Muscle of arm (tissue), 12 donors: ENCODE measurements around the gene PMPCA. TPM values are rescaled to one million over a fixed set of nuclear protein-coding genes. Genes with fewer than 3 reads are reported as not detected.

Source experiments
- DNase-seq: peaks from one replicate; pipeline ENCODE4 v3.0.0-alpha.2; 2013
- polyA plus RNA-seq, 12 donors: library from polyadenylated mRNA; unstranded; fragments of 120-200 nt; gene quantifications; one replicate each; pipeline ENCODE4 v1.2.1, GENCODE V29; 2013; ENCODE audit not compliant: insufficient read length in 12 of 12

Gene PMPCA
- polyA plus RNA-seq, 12 donors = 27.6 to 43.2 (median 37.4) TPM; not detected in 1

DNA sequence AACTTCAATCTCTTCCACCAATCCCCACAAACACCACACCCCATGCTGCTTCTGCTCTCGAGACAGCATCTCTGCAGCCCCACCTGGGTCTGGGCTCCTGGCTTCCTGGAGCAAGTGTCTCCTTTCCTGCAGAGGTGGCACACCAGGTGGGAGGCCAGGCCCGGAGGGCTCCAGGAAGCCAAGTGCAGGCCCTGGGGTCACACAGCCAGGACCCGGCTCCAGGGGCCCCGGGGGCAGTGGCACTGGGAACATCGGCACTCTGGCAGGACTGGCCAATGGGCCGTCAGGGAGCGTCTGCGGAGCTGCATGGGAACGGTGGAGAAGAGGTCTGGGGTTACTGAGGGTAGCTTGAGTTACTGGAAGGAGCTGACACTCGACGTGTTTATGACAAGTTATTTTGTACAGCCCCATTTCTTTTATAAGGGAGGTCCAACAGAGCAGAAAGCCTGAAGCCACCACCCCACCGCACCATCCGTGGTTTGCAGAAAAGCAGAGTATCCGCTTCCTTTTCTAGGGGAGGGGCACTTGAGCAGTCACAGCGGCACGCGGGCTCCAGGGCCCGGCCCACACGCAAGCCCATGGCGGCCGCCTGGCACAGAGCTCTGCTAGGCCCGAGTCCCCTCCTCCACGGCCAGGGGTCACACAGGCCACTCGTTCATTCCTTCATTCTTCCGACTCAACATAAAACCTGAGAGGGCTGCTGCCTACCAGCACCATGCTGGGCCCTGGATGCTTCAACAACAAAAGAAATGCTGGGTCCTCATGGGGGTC is 43.8 kb downstream of the PMPCA start:
- no peak for DNase-seq

DNA sequence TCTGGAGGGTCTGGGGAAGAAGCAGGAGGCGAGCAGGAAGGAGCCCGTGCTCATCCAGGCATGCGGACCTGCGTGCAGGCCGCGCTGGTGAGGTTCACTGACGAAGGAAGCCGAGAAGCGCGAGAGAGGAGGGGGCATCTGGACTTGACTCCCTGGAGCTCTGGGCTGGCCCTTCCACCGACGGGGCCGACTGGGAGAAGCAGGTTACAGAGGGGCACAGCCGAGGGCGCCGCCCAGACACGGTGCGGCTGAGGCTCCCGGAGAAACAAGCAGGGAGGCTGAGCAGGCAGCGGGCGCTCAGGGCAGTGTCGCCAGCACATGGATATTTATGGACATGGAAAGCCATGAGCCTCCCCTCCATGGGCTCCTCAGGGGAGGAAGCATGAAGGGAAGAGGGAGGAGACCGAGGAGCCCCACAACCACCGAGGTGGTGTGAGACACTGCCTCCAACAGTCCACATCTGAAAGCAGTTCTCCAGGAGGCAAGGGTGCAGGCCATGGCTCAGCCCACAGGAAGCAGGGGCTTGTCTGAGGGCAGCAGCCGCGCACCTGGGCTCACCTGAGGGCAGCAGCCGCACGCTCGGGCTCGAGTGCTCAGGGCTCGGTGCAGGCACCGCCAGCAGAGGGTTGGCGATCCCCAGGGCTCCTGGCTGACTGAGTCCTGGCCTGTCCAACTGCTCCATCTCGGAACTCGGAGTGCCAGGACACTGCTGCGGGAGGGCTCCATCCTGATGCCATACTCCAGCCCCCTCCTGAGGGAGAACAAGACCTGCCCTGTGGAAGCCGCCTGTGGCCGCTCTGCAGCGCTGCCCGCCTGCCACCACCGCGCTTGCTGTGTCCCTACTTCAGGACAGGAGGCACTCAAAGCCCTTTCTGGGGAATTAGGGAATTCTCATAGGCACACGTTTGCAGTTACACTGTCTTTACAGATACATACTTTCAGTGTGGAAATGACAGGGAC is 44.9 kb downstream of the PMPCA start:
- DNase-seq = no peak

DNA sequence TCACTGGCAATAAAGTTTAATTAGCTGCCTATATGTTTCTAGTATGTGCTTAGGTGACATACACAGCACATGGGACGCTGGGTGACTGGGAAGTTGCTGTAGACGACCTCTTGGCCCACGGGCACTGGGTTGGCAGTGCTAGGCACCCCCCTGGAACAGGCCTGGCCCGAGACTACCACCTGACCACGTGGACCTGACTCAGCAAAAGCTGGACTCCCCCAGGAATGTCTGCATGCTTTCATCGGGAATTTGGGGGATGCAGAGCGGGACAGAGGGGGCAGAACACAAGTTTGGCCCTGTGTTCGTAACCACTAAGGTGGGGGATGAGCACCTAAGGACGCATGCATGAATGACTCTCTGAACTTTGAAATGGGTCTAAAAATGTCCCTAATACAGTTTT is 45.8 kb downstream of the PMPCA start:
- DNase-seq = no peak

DNA sequence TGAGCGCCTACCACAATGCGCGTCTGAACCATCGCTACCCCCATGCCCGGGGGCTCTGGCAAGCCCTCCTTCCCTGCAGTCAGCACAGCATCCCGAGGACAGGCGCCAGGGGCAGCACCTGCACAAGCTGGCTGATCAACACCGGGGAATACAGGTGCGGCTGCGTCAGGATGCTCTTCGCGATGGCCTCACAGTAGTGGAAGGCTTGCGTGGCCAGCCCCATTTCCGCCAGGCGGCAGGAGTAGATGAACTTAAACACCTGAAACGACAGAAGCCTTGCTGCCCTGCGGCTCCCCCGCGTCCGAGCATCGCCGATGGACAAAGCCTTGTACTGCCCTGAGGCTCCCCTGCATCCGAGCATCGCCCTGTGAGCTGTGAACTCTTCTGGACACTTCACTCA is 46.9 kb downstream of the PMPCA start:
- DNase-seq = no peak

DNA sequence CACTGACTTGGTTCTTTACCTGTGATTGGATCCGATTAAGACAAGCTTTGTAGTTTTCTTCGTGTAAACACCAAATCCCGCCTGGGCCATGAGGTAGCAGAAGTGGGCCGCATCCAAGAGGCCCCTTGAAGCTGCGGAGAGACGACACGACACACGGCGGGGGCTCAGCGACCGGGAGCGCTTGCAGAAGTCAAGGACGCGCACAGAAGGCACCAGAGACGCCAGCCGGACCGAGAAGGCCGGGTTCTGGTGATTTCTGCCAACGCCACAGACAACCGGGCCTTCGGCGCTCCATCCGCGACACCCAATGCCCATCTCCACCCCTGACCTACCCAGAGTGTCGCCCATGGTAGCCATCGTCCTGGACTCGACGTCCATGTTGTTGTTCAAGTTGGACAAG is 49.0 kb downstream of the PMPCA start:
- no peak for DNase-seq

DNA sequence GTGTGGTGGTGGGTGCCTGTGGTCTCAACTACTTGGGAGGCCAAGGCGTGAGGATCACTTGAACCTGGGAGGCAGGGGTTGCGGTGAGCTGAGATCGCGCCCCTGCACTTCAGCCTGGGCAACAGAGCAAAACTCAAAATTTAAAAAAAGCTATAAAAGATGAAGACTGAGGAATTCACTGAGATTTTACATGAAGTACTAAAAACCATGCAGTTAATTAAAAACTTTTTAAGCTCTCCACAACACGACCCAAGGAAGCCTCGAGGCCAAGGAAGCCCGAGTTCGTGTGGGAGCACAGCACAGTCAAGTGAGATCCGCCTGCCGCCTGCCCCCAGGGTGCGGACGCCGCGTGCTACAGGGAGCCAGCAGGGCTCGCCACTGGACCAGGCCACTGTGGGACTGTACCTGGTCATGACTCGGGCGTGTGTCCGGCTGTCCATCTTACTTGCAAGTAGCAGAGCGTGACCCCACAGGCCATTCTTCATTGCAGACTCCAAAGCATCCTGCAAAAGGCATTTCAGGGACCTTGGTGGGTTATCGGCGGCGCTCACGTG is 50.4 kb downstream of the PMPCA start:
- no peak for DNase-seq

DNA sequence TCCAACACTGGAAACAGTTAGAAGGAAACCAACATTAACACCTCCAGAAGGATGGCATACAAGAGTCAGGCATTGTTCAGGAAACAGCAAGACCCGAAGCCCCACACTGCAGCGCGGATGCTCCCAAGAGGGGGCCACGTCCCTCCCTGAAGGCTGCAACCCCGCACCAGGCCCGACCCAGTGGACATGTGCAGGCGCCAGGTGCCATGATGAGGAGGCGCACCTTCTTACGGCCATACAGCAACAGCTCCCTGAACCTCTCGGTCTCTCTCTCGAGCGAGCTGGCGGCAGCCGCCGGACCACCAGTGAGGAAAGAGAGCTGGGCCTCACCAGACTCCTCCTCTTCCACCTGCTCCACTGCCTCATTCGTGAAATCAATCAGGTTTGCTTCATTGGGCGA is 52.2 kb downstream of the PMPCA start:
- no peak for DNase-seq

DNA sequence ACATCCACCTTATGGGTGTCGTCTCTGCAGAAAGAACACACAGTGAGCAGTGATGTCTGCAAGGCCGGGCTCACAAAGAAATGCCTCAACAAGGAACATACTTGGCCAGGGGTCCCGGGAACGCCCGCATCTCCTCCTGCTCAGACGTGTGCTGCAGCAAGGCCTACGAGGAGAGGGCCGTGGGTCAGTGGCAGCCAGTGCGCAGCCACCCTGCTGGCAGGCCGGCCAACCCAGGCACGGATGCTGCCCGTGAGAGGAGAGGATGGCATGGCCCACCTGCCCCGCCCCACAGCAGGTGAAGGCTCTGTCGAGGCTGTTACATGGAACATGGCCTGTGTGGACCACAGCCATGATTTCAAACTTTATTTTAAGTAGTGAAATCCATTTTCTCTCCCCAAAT is 53.1 kb downstream of the PMPCA start:
- no peak for DNase-seq

DNA sequence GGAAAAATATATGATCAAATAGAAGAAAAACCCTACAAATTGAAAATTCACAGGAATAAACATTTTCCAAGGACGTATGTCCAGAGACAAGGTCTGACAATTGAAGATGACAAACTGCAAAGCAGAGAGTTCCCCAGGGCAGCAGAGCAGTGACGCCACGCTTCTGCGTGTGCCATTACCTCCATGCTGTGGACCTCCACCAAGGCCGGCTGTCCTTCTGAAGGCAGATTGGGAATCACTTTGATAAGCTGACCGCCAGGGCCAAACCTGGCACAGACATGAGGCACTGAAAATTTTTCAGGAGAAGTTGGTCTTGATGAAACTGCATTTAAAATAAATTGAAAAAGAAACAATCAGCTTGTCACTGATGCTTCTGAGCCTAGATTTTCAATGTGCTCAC is 53.8 kb downstream of the PMPCA start:
- no peak for DNase-seq

DNA sequence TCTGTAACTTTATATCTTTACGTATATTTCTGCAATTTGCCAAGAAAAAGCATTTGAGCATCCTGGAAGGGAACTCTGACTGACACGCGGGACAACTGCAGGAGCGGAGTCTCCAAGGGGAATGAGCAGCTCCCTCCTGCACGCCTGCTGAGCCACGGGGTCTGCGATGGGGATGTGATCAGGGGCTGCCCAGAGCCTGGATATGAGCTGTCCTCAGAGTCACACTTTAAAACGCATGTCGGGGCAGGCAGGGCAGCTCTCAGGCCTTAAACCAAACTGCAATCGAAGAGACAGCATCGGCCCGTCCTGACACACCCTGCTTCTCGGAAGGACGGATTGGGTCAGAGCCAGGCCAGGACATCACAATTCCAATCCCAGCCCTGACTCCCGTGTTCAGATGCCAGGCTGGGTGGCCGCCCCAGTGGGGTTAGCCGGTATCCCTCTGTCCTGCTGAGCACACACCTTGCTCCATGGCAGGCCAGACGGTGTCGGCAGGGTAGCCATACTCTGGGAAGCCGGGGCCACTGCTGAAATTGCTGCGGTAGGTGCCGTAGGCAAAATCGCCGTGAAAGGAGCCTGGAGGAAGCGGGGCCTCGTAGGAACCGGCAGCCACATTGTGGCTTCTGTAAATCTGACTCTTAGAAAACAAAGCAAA is 55.2 kb downstream of the PMPCA start:
- DNase-seq = no peak

DNA sequence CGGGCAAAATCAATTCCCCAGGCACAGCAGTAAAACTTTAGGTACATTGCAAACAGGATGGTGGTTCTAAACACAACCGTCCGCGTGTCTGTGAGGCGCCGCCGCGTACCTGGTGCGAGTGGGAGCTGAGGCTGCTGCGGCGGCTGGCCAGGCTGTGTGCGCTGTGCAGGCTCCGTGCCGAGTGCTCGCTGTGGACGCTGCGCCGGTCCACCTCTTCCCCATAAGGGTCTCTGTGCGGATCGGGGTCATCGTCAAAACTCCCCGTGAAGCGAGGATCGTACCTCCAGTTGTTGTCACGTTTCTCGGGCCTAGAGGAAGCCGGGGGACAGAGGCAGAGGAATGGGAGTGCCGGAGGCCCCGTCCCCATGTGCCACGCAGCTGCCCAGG is 55.7 kb downstream of the PMPCA start:
- DNase-seq = no peak

DNA sequence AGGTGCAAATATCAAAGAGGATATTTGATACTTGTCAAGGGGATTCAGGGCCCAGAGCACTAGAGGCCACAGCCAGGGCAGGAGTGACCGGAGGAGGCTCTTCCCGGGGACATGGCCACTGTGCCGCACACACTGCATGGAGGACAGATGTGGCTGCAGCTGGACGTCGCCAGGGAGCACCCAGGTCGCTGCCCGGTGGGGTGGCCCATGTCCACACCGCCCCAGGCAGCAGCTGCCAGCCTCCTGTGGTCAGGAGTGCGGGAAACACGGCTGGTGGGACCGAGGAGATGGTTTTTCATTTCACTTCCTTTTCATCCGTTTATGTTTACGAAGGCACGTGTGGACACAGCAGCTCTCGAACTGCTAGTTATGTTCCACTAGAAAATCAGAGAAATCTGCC is 57.3 kb downstream of the PMPCA start:
- no peak for DNase-seq

DNA sequence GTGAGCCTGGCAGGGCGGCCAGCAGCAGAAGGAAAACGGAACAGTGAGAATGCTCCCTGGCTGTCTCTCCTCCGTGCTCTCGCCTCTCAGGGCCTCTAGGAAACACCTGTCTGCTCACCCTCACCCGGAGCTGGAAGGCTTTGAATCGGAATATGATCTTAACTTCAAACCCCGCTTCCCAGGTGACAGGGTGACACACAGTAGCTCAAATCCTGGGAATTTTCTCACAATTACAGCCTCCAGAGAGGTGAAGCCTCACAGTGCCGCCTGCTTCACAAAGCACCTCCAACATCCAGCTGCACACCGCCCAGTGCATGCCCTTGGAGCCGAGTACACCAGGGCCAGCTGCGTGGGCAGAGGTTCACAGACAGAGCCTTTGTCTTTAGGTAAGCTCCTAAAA is 59.9 kb downstream of the PMPCA start:
- DNase-seq = no peak

DNA sequence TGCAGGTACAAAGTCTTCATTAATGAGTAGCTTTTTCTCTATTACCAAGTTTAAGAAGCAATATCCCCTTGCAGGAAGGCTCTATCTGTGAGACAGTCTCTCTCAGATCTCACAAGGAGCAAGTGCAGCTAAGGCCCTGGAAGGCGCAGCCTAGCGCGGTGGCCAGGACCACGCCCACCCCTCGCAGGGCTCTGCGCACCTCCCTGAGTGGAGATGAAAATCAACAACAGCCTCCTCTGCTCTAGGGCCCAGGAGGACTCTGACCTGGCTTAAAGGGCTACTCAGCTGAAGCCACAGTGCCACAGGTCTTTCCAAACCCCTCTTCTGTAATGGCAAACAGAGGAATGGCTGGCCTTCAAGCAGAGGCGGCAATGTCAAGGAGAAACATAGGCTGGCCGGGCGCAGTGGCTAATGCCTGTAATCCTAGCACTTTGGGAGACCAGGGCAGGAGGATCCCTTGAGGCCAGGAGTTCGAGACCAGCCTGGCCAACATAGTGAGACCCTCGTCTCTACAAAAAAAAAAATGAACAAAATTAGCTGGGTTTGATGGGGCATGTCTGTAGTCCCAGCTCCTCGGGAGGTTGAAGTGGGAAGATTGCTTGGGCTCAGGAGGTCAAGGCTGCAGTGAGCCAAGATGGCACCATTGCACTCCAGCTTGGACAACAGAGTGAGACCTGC is 60.5 kb downstream of the PMPCA start:
- DNase-seq = no peak

DNA sequence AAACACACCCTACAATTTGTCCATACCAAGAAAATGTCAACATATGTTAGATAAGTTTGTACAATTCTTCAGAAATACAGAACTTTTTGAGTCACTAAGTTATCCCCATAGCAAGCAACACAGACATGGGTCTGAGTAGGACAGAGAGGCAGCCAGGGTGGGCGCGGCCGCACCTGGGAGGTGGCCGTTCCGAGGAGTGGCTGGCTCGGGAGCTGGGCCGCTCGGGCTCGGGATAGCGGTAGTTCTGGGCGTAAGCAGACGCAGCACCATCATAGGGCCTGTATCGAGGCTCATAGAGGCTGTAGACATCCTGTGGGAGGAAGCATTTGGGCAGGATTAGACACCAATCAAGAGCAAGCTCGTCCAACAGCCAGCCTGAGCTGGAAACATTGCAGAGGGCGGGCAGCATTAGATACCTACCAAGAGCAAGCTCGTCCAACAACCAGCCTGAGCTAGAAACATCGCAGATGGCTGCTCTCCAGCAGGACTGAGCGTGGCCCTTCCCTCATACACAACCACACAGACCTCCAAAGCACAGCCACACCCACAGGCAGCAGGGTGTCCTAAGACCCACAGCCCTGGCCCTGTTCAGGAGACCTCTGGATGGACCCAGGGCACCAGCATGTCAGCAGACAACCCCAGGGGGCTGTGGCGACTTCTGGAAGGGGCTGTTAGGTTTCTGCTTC is 61.5 kb downstream of the PMPCA start:
- DNase-seq = no peak

DNA sequence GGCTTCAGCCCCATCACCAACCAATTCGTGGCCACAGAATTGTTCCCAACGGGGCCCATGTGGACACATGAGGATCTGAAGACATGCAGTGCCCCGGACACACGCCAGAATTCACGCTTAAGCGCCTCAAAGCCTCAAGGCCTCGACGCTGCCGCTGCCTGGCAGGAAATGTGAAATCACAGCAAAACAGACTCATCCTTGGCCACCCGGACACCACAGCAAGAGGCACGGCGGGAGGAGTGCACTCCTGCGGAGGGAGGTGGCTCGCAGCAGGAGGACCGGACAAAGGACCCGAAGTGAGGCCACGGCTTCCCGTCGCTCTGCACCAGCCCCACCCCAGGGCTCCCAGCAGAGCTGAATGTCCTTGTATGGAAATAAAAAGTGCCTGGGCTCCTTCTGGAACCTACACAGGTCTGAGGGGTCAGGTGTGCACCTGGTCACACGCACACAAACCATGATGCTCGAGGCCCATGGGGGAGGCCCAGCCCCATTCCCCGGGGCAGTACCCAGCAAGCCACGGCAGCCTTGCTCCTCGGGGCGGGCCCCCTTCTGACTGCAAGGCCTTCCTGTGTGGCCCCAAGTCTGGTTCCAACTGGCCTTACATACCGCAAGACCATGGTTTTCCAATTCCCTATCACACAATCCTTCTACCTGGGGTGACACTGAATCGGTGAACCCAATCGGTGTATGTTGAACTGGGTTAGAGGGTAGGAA is 62.3 kb downstream of the PMPCA start:
- DNase-seq = no peak

DNA sequence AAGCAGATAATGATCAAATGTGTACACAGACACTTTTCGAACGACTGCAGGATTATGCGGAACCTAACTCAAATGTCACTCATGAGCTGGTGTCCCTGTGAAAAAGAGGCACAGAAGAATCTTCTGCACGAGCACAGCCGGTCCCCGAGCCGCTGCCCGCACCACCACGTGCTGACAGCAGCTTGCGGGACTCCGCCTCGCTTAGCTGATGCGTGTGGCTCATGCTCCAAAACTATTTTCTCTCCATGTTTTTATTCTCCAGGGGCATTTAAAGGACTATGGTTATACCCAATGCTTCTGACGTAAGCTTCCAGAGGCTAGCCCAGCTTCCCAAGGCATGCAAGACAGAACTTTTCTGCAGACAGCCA is 62.9 kb downstream of the PMPCA start:
- no peak for DNase-seq
